NCI-H1436 treated with DMSO at 0.1 percent for 48 hours (cell line): ENCODE measurements around the gene LHX8.

Experiments used
- DNase-seq: peaks from one replicate; lab custom pipeline; 2025; lab: John Stamatoyannopoulos, UW

The LHX8 gene

DNA sequence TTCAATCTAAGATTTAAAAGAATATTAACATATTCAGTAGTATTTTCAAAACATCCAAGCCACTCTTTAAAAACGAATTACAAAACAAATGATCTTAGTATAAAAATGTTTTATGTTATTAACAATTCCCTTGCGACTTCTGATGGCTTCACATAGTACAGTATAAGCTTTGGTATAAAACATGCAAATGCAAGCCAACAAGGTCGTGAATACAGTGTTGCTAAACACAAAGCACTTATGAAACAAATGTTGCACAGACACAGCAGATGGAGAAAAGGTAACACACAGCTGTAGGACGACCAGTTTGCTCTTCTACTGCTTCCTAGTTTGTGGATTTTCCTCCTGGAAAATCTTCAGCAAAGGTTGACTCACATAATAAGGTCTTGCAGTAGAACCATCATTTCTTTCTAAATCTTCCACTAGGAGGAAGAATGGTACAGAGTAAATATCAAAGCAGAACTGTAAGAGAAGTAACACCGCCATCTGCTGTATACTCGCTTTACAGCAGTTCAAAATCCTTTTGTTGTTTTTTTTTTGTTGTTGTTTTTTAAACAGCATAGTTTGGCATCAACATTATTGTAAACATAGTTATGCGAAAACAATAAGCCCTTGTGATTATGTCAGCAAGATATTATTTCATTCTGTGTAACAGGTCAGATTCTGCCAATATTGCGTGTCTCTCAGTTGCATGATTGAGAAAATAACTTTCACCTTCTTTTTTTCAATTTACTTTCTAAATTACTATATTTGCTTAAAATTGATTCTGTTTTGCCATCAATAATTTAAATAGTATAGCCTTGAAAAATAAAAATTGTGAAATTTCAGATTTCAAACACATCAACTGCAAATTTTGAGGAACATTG is 69.5 kb downstream of the LHX8 start:
- DNase-seq = no peak

DNA sequence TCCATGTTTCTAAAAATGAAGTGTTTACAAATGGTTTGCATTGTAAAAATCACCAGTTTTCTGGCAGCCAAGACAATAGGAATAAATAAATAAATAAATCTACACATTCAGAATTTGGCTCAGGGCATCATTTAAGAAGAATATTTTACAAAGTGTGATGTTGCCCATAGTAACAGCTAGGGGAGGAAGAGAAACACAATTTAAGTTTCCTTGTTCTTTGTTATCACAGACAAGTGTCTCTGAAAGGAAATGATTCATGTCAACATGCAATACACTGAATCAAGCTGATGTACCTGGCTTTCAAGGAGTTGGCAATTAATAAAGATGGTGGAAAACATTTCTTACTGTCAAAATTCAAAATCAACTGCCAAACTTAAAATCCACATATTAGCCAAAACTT is 74.7 kb downstream of the LHX8 start:
- no peak for DNase-seq
